ENCODE results near the gene PCSK4.
"Not testable (repeated sequence)": the region's sequence is repeated elsewhere in the genome, so short reads cannot be mapped to it uniquely, and the experiment has no call there.

The PCSK4 gene

DNA sequence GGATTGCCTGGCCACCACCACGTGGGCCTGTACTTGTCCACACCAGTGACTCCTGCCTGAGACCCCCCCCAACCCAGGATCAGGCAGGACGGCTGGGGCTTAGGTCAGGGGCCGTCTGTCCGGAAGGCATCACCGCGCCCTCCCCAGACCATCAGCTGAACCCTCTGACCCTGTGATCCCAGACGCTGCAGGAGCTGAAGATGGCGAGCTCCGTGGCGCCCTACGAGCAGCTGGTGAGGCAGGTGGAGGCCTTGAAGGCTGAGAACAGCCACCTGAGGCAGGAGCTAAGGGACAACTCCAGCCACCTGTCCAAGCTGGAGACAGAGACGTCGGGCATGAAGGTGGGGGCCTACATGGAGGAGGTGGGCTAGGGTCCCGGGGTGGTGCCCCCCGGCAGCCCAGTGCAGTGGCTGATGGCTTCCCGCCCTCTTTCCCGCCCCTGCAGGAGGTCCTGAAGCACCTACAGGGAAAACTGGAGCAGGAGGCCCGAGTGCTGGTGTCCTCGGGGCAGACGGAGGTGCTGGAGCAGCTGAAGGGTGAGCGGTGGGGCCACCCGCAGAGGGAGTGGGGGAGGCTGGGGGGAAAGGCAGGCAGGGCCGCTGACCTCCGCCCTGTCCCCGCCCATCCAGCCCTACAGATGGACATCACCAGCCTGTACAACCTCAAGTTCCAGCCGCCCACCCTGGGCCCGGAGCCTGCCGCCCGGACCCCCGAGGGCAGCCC is 37.2 kb downstream of the PCSK4 start:
- DNase-seq = no peak

DNA sequence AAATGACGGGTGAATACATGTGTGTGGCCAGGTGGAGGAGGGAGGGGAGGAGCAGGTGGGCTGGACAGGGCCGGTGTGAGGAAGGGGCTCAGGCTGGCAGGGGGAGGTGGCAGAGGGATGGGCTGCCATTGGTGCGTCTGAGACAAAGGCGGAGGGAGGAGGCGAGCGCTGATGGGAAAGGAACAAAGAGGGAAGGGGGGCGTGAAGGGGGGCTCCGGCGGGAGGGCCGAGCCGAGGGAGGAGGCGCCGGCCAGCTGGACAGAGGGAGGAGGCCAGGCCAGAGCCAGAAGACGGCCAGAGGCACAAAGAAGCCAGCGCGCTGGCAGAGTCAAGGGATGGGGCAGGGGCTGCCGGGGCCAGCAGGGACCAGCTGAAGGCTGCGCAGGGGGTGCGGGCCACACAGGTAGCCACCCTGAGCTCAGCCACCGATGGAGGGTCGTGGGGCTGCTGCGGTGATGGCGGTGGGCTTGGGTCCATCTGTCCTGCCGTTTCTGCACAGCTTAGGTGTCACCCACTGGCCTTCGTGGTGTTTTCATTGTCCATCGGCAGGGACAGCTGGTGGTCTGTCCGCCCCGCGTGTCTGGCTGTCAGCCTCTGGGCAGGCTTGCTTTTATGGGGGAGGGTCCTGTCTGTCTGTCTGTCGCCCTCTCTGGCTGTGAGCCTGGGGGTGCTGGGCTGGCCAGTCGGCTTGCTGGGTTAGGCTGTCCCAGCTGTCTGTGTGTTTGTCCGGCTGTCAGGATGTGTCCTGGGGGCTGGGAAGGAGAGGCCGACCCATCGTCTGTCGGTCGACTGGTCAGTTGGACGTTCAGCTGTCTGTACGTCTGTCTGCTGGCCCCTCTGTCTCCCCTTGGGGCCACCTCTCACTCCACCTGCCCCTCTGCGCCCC is 38.0 kb downstream of the PCSK4 start:
- no peak for DNase-seq

DNA sequence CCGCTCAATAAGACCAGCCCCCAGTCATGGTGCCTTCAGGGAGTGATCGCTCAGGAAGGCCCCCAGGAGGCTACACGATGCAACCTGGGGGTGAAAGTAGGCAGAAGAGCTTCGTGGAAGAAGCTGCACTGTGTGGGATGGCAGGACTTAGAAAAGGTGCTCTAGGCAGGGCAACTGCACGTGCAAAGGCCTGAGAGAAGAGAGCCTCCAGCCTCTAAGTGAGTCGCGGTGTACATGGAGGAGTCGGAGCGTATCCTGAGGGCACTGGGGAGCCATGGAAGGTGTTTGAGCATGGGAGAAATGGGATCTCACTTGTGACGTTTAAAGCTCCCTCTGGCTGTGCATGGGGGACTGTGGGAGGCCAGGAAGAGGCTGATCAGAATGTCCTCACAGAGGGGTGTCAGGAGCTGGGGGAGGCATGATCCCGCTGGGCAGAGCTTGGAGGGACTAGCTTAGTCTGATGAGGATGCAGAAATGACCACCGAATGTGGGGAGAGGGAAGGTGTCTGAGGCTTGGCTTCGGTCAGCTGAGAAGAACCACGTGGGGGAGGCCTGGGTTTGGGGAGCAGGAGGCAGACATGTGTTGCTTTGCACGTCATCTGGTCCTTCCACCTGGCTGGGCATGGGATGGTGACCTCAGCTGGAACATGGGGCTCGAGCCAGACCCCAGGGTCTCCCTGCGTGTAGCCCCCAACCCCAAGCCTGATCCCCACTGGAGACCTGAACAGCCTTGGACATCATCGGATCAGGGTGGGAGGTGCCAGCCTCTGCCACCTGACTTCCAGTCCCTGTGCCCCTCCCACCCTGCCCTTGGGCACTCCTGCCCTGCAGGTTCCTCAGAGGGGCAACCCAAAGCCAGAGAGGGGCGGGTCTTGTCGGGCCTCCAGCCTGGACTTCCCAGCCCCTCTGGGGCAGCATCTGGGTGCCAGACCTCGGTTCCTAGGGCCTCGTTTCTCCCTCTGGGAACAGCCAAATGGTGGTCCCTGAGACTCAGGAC is 39.1 kb downstream of the PCSK4 start:
- no peak for DNase-seq

DNA sequence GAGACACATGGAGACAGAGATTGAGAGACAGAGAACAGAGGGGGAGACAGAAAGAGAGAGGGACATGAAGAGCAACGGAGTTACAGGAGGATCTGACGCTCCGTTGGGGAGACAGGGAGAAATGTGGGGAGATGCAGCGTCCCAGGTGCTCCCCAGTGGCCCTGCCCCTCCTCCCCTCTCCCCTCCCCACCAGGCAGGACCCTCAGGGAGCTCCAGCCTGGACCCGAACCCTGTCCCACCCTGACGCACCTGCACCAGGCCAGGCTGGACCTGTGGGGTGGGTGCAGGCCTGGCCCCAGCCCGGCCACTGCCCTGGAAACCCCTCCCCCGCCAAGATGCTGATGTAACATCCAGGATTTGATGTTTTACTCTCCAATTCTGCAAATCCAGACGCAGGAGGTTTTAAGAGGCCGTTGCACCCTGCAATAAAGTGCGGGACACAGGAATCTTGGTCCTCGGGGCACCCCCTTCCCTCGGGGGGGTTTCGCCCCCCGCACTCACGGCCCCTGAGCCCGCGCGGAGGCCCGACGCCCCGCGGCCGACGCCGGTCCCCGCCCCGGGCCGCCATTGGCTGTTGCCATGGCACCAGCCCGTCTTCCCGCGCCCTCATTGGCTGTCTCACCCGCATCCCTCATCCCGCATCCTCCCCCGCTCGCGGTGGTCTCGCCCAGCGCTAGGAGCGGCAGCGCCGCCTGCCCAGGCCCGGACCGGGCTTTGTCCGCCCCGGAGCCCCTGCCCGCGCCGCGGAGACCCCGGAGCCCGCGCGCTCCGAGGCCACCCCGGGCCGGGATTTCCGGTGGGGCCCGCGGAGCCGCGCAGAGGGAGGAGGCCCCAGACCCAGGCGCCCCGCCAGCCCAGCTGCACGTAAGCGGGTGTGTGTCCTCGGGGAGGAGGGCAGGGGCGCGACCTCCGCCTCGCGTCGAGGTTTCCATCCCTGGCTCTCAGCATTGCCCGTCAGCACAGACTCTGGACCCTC is 40.4 kb downstream of the PCSK4 start, which contains the start of gene APC2:
APC2 (plus strand) TSS at position 655 of the 976 bp plus-strand sequence. CDS start 2,881 bp downstream, outside the sequence.
- peak; percentile 65 for DNase-seq

DNA sequence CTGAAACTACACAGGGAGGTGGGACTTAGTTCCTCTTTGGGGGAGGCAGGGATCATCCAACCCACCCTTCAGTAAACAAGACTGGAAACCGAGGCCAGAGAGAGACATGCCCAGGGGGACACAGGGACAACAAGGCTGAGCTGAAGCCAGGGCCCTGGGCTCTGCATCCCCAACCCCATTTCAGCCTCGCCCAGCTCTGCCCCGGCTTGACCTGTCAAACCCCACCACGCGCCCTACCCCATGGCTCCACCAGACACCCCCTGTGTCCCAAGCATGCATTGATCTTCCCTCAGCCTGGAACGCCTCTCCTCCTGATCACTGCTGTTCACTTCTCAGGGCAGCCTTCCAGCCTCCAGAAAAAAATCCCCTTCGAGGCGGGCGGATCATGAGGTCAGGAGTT is 42.2 kb downstream of the PCSK4 start:
- DNase-seq = no peak

DNA sequence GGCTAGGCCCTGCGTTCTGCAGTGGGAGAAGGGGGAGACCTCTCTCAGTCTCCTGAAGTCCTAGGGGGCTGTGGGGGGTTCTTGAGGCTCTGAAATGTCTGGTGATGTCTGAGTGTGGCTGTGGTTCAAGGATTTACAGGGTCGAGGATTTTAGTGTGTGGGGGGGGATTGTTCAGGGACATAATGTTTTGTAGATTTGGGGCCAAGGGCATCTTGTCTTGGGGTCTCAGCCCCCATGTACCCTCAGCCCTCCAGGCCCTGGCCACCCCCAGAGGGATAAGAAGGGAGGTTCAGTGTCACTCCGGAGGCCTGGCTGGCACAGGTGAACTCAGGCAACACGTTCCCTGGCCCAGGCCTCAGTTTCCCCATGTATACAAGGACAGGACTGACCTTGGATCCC is 42.6 kb downstream of the PCSK4 start:
- DNase-seq = no peak

DNA sequence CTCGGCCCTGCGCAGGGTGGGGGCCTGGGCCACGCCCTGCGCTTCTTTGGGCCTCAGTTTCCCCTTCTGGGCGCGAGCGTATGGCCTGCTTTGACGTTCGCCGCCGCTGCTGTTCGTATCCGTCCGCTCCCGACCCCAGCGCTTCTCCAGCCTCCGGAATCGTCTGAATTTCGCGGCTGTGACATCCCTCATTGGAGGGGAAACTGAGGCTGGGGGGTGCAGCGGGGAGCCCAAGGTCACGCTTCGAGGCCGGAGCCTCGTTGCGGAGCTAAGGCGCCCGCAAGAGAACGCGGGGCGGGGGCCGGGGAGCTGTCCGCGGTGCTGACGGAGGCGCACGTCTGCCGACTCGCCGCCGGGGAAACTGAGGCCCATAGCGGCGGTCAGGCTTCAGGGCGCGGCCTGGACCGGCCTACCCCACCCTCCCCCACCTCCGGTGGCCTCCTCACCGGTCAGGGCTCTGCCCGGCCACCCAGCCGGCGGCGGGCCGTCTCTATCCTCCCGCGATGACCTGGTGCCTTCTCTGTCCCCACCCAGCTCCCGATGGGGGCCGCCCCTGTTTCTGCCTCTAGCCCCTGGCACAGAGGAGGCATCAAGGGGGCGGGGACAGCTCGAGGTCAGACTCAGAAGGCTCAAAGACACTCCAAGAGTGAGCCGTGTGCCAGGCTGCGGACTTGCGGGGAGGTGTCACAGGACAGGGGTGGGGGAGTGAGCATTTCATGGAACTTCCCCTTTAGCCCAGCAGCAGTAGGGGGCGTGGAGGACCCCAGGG is 43.3 kb downstream of the PCSK4 start:
- peak; percentile 67 for DNase-seq

DNA sequence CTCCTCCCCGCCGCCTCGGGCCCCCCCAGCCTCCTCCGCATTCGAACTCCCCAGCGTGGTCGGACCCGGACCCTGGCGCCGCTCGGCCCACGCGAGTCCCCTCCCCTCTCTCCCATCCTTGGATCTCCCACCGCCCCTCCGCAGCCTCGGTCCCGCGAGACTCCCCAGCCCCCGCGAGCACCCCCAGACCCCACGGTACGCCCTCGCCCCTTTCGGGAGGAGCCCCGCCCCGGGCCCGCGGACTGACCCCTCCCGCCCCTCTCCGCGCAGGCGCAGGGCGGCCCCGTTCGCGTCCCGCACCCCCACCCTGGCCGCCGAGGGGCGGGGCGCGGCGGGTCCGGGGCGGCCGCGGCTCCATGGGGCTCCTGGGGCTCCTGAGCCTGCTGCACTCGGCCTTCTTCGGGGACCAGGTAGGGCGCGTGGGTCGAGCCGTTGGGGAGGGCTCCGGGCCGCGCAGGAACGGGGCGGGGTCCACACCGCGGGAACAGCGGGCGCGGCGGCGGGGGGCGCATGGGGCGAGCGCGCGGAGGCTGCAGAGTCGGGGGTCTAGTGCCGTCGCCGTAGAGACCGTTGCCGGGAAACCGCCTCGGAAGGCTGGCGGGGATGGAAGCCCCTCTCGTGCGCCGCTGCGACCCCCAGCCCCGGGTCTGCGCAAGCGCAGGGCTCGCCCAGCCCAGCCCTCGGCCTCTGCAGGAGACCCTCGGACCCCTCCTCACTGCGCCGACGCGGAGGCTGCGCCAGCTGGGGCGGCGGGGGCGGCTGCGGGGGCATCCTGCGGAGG is 44.0 kb downstream of the PCSK4 start:
- DNase-seq = peak; percentile 47

DNA sequence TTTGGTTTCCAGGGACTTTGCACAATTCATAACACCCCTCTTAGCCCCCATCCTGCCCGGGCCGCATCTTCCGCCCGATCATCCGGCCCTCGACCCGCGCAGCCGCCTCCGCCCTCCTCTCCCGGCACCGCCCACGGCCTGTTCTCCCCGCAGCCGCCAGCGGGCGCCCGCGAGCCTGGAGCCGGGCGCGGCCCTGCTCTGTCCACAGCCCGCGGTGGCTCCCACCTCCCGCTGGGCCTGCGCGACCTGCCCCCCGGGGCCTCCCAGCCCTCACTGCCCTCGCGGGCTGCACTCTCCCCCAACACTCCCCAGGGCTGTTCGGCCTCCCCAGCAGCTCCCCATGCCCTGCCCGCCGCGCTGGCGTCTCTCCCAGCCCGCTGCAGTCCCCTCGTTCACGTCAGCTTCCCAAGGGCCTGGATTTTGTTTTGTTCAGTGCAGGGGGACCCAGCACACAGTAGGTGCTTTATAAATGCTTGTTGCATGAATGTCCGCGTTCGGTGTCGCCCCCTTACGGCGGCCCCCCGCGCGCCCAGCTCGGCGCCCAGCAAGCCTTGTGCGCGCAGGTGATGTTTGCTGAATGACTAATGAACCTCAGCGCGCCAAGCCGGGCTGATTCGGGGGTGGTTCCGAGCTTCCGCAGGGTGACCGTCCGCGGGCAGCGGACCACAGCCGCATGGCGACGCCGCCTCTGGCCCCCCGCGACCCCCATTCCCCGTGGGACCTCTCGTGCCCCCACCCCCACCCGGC is 44.8 kb downstream of the PCSK4 start:
- peak; percentile 86 for DNase-seq

DNA sequence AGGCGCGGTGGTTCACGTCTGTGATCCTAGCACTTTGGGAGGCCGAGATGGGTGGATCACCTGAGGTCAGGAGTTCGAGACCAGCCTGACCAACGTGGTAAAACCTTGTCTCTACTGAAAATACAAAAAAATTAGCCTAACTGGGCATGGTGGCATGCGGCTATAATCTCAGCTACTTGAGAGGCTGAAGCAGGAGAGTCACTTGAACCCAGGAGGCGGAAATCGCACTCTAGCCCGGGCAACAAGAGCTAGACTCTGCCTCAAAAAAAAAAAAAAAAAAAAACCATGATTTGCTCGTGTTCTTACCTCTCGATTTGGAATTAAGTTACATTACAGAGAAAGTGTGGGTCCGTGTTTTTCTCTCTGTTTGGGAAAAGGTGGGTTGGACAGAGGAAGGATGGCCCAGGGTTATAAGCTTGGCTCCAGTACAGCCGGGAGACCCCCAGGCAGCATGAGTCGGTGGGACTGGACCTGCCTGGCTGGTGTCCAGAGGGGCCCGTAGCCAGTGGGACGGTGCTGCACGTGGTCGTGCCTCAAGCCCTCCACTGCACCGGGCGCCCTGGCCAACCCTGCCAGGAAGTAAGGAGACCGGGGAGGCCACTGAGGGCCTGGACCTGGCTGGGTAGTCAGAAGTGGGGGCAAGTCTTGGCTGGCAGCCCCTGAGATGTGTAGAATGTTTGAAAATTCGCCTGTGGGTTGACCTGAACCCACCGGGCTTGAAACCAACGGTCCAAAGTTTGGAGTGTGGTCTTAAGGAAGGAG is 48.3 kb downstream of the PCSK4 start:
- no peak for DNase-seq

DNA sequence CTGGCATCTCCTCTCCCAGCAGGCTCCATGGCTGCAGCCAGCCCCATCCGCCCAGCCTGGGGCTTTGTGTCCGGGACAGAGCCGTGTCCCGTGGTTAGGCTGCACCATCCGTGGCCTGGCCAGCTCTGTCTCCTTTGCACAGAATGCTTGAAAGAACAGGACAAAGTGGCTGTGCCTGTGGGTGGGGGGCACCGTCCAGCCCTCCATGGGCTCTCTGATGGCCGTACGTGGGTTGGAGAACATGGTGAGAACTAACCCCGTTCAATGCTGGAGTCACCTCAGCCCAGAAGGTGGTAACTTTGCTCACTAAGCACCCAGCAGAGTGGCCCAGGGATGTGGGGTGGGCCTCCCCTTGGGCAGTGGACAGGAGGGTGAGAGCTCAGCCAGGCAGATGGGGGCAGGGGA is 49.1 kb downstream of the PCSK4 start:
- DNase-seq = no peak

DNA sequence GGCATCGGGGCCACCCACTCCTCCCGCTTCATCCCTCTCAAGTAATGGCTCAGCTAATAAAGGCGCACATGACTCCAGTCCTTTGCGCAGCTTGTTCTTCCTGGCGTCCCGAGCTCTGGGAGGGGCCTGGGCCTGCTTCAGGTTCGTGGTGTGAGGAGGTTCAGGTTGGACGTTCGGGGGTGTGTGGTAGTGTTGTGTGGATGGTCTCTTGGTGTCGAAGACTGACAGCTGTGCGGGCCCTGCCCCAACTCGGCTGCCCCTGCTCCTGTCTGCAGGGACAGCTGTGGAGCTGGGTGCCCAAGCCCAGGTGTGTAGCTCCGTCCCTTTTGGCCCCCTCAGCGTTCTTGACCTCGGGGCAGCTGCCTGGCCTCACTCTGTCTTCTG is 49.7 kb downstream of the PCSK4 start:
- no peak for DNase-seq

DNA sequence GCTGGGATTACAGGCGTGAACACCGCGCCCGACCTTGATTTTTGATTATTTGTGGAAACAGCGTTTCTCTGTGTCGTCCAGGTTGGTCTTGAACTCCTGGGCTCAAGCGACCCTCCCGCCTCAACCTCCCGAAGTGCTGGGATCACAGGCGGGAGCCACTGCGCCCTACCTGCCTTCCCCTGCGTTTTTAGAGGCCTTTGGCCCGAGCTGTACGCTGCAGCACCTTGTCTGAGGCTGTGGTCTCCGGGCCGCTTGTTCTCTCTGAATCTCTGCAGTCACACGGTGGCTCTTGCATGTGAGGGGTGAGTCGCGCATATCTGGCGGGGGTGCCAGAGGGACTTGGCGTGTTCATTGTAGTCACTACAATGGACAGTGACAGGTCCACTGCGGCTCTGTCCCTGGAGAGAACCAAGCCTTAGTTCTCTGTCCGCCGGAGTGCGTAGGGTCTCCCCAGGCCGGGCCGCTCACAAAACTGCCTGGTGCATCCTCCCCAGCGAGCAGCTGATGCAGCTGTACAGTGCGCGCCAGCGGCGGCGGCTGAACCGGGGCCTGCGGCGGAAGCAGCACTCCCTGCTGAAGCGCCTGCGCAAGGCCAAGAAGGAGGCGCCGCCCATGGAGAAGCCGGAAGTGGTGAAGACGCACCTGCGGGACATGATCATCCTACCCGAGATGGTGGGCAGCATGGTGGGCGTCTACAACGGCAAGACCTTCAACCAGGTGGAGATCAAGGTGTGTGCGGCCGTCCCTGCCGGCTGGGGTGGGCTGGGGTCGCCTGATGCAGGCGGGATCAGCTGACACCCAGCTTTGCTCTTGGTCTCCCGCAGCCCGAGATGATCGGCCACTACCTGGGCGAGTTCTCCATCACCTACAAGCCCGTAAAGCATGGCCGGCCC is 50.4 kb downstream of the PCSK4 start:
- not testable (repeated sequence) for DNase-seq

DNA sequence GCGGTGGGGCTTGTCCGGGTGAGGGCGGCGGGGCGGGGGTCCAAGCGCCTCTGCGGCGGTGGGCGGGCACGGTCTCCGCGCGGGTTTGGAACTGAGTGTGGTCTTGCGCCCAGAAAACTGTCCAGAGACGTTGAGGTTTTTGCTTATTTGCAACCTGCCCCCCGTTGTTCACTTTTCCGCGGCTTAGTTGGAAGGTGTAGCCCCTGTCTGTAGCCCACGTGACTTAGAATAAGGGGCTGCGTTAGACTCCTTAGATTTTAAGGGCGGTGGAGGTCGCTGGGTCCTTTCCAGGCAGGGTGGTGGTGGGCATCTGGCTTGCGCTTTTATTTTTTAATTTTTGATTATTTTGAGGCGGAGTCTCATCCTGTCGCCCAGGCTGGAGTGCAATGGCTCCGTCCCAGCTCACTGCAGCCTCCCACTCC is 51.2 kb downstream of the PCSK4 start:
- peak; percentile 45 for DNase-seq

DNA sequence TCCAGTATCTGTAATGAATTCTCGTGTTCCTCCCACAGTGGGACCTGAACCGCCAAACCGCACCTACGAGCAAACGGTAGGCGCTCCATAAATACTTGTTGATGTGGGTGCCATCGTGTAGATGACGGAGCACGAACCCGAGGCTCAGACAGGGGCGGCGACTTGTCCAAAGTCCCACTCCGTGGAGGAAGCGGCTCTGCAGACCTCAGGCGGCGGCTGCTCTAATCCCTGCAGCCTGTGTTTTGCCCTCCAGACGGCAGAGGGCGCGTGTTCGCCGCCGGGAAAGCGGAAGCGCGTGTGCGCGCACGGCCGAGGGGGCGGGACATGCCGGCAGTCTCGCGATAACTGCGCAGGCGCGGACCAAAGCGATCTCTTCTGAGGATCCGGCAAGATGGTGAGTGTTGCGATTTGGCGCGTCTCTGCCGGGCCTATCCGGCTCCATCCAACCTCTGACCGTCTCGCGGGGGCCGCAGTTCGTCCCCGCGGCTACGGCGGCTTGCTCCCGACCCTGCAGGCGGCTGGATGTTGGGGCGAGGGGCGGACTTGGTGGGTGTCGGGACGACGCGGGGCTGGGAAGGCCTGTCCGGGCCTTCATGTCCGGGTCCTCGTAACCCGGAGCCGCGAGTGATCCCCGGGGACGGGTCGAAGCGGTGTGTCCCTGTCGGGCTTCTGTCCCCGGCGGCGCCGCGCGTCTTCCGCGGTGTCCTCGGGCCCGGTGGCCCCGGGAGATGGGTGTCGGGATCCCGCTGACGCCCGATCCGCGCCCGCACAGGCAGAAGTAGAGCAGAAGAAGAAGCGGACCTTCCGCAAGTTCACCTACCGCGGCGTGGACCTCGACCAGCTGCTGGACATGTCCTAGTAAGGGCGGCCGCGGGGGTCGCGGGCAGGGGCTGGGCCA is 51.9 kb downstream of the PCSK4 start, which contains the start of gene RPS15:
RPS15 (plus strand) TSS at position 362 of the 898 bp plus-strand sequence; CDS start at position 392, 30 bp downstream.
- DNase-seq = peak; percentile 97

DNA sequence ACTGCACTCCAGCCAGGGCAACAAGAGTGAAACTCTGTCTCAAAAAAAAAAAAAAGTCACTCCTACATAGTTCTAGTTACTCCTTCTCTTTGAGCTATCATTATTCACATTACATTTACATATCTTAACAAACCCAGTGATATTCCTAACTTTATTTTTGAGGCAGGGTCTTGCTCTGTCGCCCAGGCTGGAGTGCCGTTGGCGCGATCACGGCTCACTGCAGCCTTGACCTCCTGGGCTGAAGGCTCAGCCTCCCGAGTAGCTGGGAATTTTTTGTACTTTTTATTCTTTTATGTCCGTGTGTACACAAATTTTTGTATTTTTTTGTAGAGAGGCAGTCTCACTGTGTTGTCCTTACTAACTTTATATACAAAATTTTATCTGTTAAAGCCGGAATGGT is 52.5 kb downstream of the PCSK4 start:
- no peak for DNase-seq
